DND-41 (cell line): ENCODE data around the gene HACD3.
A peak's percentile ranks its signal among the peaks of the same experiment; 100 is the strongest.
"Not testable (repeated sequence)": the region's sequence is repeated elsewhere in the genome, so short reads cannot be mapped to it uniquely, and the experiment has no call there.

Experiments
- ATAC-seq: fragments of 200-7000 bp; cut with Tn5 transposase; 3 replicates; pipeline ENCODE4 v1.9.1; 2021; ENCODE audit warnings: low read depth; ENCODE audit not compliant: insufficient read depth
- DNase-seq: peaks from one replicate; pipeline ENCODE4 v3.0.0-alpha.2; 2020
- H2AFZ ChIP-seq: 2 replicates; pipeline ENCODE4 v1.6.0; 2012; ENCODE audit warnings: low read depth, low read length
- H3K27ac ChIP-seq: 2 replicates; pipeline ENCODE4 v1.5.1; 2012; ENCODE audit warnings: low read length, inconsistent platforms
- H3K27me3 ChIP-seq: fragments of 200-600 bp; sonication (generic); 2 replicates; pipeline ENCODE4 v1.6.0; 2012; ENCODE audit warnings: low read length, mild to moderate bottlenecking, inconsistent platforms; ENCODE audit not compliant: insufficient read depth, poor library complexity
- H3K36me3 ChIP-seq: 2 replicates; pipeline ENCODE4 v1.5.1; 2012; ENCODE audit warnings: low read length, inconsistent platforms; ENCODE audit not compliant: insufficient read depth
- H3K4me1 ChIP-seq: 2 replicates; pipeline ENCODE4 v1.5.1; 2012; ENCODE audit warnings: mild to moderate bottlenecking, low read length; ENCODE audit not compliant: insufficient read depth
- H3K4me2 ChIP-seq: 2 replicates; pipeline ENCODE4 v1.6.0; 2012; ENCODE audit warnings: mild to moderate bottlenecking, moderate library complexity, low read length, inconsistent platforms; ENCODE audit not compliant: insufficient read depth
- H3K4me3 ChIP-seq, 2 experiments: fragments of 200-600 bp in 1 of 2; shearing (Covaris generic) in 1 of 2; 2 replicates each; pipeline ENCODE4 v1.5.1; 2012 to 2016; ENCODE audit warnings: inconsistent platforms in 2 of 2, low read length in 2 of 2, mild to moderate bottlenecking in 2 of 2, low read depth in 1 of 2, moderate library complexity in 1 of 2
- H3K79me2 ChIP-seq: 2 replicates; pipeline ENCODE4 v1.6.0; 2012; ENCODE audit warnings: low read length, inconsistent platforms; ENCODE audit not compliant: insufficient read depth
- H3K9ac ChIP-seq: 2 replicates; pipeline ENCODE4 v1.6.0; 2012; ENCODE audit warnings: low read depth, mild to moderate bottlenecking, inconsistent platforms, low read length, moderate library complexity
- H3K9me3 ChIP-seq: 2 replicates; pipeline ENCODE4 v1.5.1; 2012; ENCODE audit warnings: low read length, moderate library complexity, mild to moderate bottlenecking, inconsistent platforms; ENCODE audit not compliant: insufficient read depth, severe bottlenecking
- H4K20me1 ChIP-seq: 2 replicates; pipeline ENCODE4 v1.6.0; 2012; ENCODE audit warnings: low read length; ENCODE audit not compliant: insufficient read depth
- EZH2 ChIP-seq: IDR thresholded peaks from 3 replicates; pipeline ENCODE4 v1.6.1; 2012; ENCODE audit warnings: borderline replicate concordance, low read depth, mild to moderate bottlenecking, moderate library complexity, low read length, inconsistent platforms; ENCODE audit not compliant: severe bottlenecking
- TF ChIP-seq, protein P1 (sequence below): IDR thresholded peaks from 2 replicates; pipeline ENCODE4 v1.5.1; 2012; ENCODE audit warnings: borderline replicate concordance, low read length, moderate library complexity, mild to moderate bottlenecking; ENCODE audit not compliant: poor library complexity, severe bottlenecking; ENCODE audit errors: extremely low read depth

Gene HACD3

DNA sequence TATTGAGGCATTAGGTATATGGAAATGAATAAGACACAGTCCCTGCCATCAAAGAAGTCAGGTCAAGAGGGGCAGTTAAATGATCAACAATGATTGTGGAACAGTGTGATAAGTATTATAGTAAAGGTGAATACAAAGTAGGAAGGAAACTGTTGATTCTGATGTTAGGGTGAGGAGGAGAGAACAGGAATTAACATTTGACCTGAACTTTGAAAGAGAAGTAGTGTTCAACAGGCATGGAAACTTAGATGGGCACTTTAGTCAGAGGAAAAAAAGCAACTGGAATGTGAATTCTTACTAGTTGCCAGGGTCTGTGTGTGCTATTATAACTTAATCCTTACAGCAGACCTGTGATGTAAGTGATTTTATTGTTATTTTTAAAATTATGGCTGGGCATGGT lies 17.6 kb downstream of the HACD3 start:
- Histone ChIP-seq H3K27ac (no peak overlapping the region), H3K79me2 (peaks cover 90% of the 10 kb centered on the region), H3K4me3 (no peak overlapping the region), H2AFZ (no peak overlapping the region), H3K36me3 (peaks cover 4% of the 10 kb centered on the region; the same call in 1 of the 2 replicates), H3K4me2 (no peak overlapping the region), H3K27me3 (no peaks in the 10 kb centered on the region), H3K9me3 (no peaks in the 10 kb centered on the region), H4K20me1 (peaks cover 61% of the 10 kb centered on the region), H3K9ac (no peak overlapping the region), H3K4me1 (no peaks in the 10 kb centered on the region)
- DNase-seq = no peak
- ATAC-seq = no peak
- TF ChIP-seq, protein P1, sequence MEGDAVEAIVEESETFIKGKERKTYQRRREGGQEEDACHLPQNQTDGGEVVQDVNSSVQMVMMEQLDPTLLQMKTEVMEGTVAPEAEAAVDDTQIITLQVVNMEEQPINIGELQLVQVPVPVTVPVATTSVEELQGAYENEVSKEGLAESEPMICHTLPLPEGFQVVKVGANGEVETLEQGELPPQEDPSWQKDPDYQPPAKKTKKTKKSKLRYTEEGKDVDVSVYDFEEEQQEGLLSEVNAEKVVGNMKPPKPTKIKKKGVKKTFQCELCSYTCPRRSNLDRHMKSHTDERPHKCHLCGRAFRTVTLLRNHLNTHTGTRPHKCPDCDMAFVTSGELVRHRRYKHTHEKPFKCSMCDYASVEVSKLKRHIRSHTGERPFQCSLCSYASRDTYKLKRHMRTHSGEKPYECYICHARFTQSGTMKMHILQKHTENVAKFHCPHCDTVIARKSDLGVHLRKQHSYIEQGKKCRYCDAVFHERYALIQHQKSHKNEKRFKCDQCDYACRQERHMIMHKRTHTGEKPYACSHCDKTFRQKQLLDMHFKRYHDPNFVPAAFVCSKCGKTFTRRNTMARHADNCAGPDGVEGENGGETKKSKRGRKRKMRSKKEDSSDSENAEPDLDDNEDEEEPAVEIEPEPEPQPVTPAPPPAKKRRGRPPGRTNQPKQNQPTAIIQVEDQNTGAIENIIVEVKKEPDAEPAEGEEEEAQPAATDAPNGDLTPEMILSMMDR = no peak
- TF ChIP-seq EZH2 = no peak

DNA sequence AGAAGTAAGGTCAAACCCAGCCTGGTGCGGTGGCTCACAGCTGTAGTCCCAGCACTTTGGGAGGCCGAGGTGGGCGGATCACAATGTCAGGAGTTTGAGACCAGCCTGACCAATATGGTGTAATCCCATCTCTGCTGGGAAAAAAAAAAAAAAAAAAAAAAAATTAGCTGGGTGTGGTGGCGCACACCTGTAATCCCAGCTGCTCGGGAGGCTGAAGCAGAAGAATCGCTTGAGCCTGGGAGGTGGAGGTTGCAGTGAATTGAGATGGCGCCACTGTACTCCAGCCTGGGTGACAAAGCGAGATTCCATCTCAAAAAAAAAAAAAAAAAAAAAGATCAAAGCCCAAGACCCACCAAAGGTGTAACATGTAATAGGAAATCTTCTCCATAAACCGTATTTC lies 19.0 kb downstream of the HACD3 start:
- Histone ChIP-seq H3K36me3 (peaks cover 16% of the 10 kb centered on the region), H3K79me2 (peaks cover 89% of the 10 kb centered on the region), H4K20me1 (peaks cover 68% of the 10 kb centered on the region)
- not testable (repeated sequence) for H3K27ac ChIP-seq, ATAC-seq, H3K9me3 ChIP-seq, H3K9ac ChIP-seq, H3K4me1 ChIP-seq, DNase-seq, H3K4me3 ChIP-seq, H3K27me3 ChIP-seq, H3K4me2 ChIP-seq, H2AFZ ChIP-seq

DNA sequence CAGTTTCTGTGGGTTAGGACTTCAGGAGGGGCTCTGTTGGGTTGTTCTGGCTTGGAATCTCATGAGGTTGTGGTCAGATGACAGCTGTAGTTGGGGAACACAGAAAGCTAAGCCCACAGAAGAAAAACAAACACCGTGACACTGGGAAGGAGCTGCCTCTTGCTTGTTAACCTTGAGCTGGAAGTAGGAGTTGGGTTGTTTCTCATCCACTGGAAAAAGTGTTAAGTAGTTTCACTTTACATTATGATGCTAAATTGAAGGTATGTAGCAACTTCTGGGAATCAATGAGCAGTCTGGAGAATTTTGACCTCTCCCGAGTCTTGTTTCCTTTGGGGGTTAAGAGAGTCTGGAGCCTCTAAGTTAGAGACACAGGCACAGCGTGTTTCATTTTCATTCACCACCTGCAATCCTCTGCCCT lies 20.4 kb downstream of the HACD3 start:
- no peak overlapping the region for H3K4me2 ChIP-seq
- ATAC-seq = peak; percentile 33; the same call in 1 of the 3 replicates
- no peaks in the 10 kb centered on the region for H3K4me1 ChIP-seq
- no peaks in the 10 kb centered on the region for H3K27me3 ChIP-seq
- DNase-seq = no peak
- H3K4me3 ChIP-seq = no peak overlapping the region
- H3K27ac ChIP-seq = peak overlapping the region; percentile 47; the same call in 1 of the 2 replicates
- no peak overlapping the region for H2AFZ ChIP-seq
- peaks cover 72% of the 10 kb centered on the region for H4K20me1 ChIP-seq
- H3K36me3 ChIP-seq = peaks cover 28% of the 10 kb centered on the region
- H3K9me3 ChIP-seq = no peaks in the 10 kb centered on the region
- peaks cover 89% of the 10 kb centered on the region for H3K79me2 ChIP-seq
- TF ChIP-seq, protein P1 = no peak
- TF ChIP-seq EZH2 = no peak
- no peak overlapping the region for H3K9ac ChIP-seq

DNA sequence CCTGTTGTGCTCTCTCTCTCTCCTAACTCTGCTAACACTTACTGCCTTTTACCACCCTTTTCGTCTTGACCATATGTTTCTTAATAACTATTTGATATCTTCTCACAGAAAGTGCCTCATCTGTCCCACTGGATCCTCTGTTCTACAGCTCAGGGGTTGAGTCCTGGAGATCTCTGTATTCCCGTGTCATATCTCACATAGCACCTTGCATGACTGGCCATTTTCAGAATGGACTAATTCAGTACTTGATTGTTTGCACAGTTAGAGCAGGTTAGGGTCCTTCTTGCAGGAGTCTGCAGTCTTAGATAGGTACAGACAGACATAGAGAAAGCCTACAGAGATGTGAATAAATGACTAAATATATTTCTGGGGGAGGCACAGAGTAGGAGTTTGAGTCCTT lies 20.9 kb downstream of the HACD3 start:
- peaks cover 33% of the 10 kb centered on the region for H3K36me3 ChIP-seq
- no peak for ATAC-seq
- H3K9ac ChIP-seq = no peak overlapping the region
- no peak overlapping the region for H3K27ac ChIP-seq
- no peak overlapping the region for H3K4me3 ChIP-seq
- peaks cover 68% of the 10 kb centered on the region for H4K20me1 ChIP-seq
- DNase-seq = no peak
- TF ChIP-seq, protein P1 = no peak
- no peaks in the 10 kb centered on the region for H3K4me1 ChIP-seq
- H3K27me3 ChIP-seq = no peaks in the 10 kb centered on the region
- H3K4me2 ChIP-seq = no peak overlapping the region
- no peak overlapping the region for H2AFZ ChIP-seq
- H3K9me3 ChIP-seq = no peaks in the 10 kb centered on the region
- H3K79me2 ChIP-seq = peaks cover 86% of the 10 kb centered on the region

DNA sequence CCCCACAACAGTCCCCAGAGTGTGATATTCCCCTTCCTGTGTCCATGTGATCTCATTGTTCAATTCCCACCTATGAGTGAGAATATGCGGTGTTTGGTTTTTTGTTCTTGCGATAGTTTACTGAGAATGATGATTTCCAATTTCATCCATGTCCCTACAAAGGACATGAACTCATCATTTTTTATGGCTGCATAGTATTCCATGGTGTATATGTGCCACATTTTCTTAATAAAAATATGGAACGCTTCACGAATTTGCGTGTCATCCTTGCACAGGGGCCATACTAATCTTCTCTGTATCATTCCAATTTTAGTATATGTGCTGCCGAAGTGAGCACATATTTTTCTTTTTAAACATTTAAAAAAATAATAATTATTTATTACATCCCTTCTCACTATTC lies 22.6 kb downstream of the HACD3 start:
- H2AFZ ChIP-seq, ATAC-seq, H3K27me3 ChIP-seq, DNase-seq, H3K4me3 ChIP-seq, H3K4me1 ChIP-seq, H3K27ac ChIP-seq, H3K9ac ChIP-seq, H3K9me3 ChIP-seq, H3K4me2 ChIP-seq: not testable (repeated sequence)
- Histone ChIP-seq H3K36me3 (peaks cover 49% of the 10 kb centered on the region), H4K20me1 (peaks cover 56% of the 10 kb centered on the region), H3K79me2 (peaks cover 78% of the 10 kb centered on the region)
